Stimulated activated CD8-positive, alpha-beta memory T cell treated with anti-CD3 and anti-CD28 coated beads, Interleukin-7, amount 100 ng/mL, for 24 hours (primary cell): ENCODE results near the gene CCDC178.
"Not testable (repeated sequence)": the region's sequence is repeated elsewhere in the genome, so short reads cannot be mapped to it uniquely, and the experiment has no call there.

Experiments used
- DNase-seq: peaks from one replicate; pipeline ENCODE4 v3.0.0-alpha.2; 2020; ENCODE audit warnings: low read depth

CCDC178 gene

GRCh38 chr18:33440060-33441043, at the start of gene CCDC178:
Gene CCDC178, minus strand, starts transcription at chr18:33440721. Its CDS starts 28,633 bp downstream, at chr18:33412088.
- no peak for DNase-seq

GRCh38 chr18:33483908-33484307, 43.4 kb upstream of the CCDC178 start:
- no peak for DNase-seq

GRCh38 chr18:33472509-33472908, 32.0 kb upstream of the CCDC178 start:
- no peak for DNase-seq

- DNase-seq, result no peak
Observed at GRCh38 chr18:33470216-33470615, 29.7 kb upstream of the CCDC178 start.

GRCh38 chr18:33469699-33470098, 29.2 kb upstream of the CCDC178 start:
- no peak for DNase-seq

GRCh38 chr18:33467531-33467930, 27.0 kb upstream of the CCDC178 start:
- DNase-seq, result no peak

GRCh38 chr18:33466822-33467221, 26.3 kb upstream of the CCDC178 start:
- no peak for DNase-seq

- no peak for DNase-seq
Observed at GRCh38 chr18:33460681-33461080, 20.2 kb upstream of the CCDC178 start.

GRCh38 chr18:33459612-33460011, 19.1 kb upstream of the CCDC178 start:
- DNase-seq, result no peak

GRCh38 chr18:33446604-33447003, 6.1 kb upstream of the CCDC178 start:
- DNase-seq, result no peak

GRCh38 chr18:33444709-33445108, 4.2 kb upstream of the CCDC178 start:
- no peak for DNase-seq

GRCh38 chr18:33432857-33433256, 7.7 kb downstream of the CCDC178 start:
- DNase-seq, result no peak

GRCh38 chr18:33427549-33427948, 13.0 kb downstream of the CCDC178 start:
- DNase-seq, result no peak

GRCh38 chr18:33424266-33424946, 16.1 kb downstream of the CCDC178 start:
- DNase-seq, result no peak

GRCh38 chr18:33421225-33421624, 19.3 kb downstream of the CCDC178 start:
- DNase-seq, result no peak

- DNase-seq, result no peak
Observed at GRCh38 chr18:33404244-33404873, 36.2 kb downstream of the CCDC178 start.

- not testable (repeated sequence) for DNase-seq
Observed at GRCh38 chr18:33398939-33399338, 41.6 kb downstream of the CCDC178 start.

GRCh38 chr18:33375829-33376228, 64.7 kb downstream of the CCDC178 start:
- DNase-seq, result no peak

- DNase-seq, result no peak
Observed at GRCh38 chr18:33372442-33372841, 68.1 kb downstream of the CCDC178 start.

GRCh38 chr18:33369711-33370449, 70.6 kb downstream of the CCDC178 start:
- DNase-seq, result no peak

- DNase-seq, result no peak
Observed at GRCh38 chr18:33356735-33357134, 83.8 kb downstream of the CCDC178 start.

GRCh38 chr18:33355756-33356155, 84.8 kb downstream of the CCDC178 start:
- no peak for DNase-seq
